ENCODE results near the gene MRS2.

Gene MRS2

GRCh38 chr6:24448396-24448795 lies 45.7 kb downstream of the MRS2 start:
- H3K4me3 ChIP-seq (ENCODE audit: low read depth, low read length): no peak overlapping the region
- no peak for DNase-seq (ENCODE audit: low read depth)

GRCh38 chr6:24448828-24449525 lies 46.2 kb downstream of the MRS2 start:
- no peak for TF ChIP-seq CTCF (conservative IDR thresholded peaks at IDR 0.05; ENCODE audit: low read depth, low read length)
- no peak for DNase-seq (ENCODE audit: low read depth)
- no peak overlapping the region for H3K4me3 ChIP-seq (ENCODE audit: low read depth, low read length)

More at GRCh38 chr6:24448396-24448795, 45.7 kb downstream of the MRS2 start:
- TF ChIP-seq CTCF (conservative IDR thresholded peaks at IDR 0.05; ENCODE audit: low read depth, low read length): no peak

DNA sequence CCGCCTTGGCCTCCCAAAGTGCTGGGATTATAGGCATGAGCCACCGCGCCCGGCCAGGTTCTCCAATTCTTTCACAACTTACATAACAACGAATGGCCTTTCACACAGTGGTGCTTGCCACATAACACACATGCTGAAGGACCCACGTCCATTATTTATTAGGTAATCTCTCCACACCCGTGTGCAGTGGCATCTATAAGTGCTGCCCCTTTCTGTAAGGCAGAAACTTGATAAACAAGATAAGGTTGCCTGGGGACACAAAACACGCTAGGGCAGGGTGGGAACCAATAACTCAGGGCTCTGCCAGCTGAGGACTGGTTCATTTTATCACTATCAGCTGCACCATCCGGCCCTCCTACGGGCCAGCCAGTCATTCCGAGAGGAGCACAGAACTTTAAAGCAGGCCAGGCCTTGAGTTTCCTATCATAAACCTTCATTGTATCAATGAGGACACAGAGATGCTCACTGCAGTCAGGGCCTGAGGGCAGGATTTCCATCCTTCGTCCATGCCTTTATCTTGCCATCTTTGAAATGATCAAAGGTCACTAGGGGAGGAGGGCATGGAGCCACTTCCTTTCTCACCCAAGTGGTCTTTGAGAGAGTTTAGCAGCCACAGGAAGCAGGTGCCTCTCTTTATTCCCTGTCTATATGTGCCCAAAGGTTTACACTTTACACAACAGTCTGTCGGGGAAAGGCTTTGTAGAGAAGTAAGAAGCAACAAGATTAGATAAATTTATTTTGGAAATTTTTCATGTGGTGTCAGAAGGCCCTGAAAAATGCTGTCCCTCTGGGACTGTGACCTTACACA lies 49.0 kb downstream of the MRS2 start:
- H3K4me3 ChIP-seq (ENCODE audit: low read depth, low read length): no peak overlapping the region
- DNase-seq (ENCODE audit: low read depth): no peak
- no peak for TF ChIP-seq CTCF (conservative IDR thresholded peaks at IDR 0.05; ENCODE audit: low read depth, low read length)

DNA sequence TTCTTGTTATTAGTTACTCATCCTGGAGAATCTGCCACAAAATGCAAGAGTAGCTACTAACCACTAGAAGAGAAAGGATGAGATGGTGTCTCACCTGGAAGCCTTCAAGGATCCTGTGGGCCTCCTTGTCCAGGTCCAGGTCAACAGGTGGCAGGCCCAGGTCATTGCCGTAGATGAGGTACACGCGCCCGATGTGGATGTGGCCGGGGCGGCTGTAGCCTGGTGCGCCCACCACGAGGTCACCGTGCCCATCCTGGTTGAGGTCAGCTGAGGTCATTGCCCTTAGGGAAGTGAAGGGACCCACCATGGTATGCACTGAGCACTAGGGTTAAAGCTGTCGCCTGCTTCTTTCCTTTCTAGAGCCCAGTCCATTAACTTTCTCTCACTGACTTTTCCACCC lies 51.2 kb downstream of the MRS2 start:
- no peak overlapping the region for H3K4me3 ChIP-seq (ENCODE audit: low read depth, low read length)
- TF ChIP-seq CTCF (conservative IDR thresholded peaks at IDR 0.05; ENCODE audit: low read depth, low read length): no peak
- no peak for DNase-seq (ENCODE audit: low read depth)

- H3K4me3 ChIP-seq (ENCODE audit: low read depth, low read length): no peak overlapping the region
- no peak for TF ChIP-seq CTCF (conservative IDR thresholded peaks at IDR 0.05; ENCODE audit: low read depth, low read length)
- no peak for DNase-seq (ENCODE audit: low read depth)
Measured at GRCh38 chr6:24454452-24454851, 51.7 kb downstream of the MRS2 start.

- DNase-seq (ENCODE audit: low read depth): no peak
- TF ChIP-seq CTCF (conservative IDR thresholded peaks at IDR 0.05; ENCODE audit: low read depth, low read length): no peak
- no peak overlapping the region for H3K4me3 ChIP-seq (ENCODE audit: low read depth, low read length)
Measured at GRCh38 chr6:24455061-24455460, 52.3 kb downstream of the MRS2 start.
